GM18498 (cell line): ENCODE measurements around the gene STK32B.
"Not testable (repeated sequence)": the region's sequence is repeated elsewhere in the genome, so short reads cannot be mapped to it uniquely, and the experiment has no call there.

Experiments used
- ATAC-seq: cut with Tn5 transposase; IDR thresholded peaks from one replicate; pipeline ENCODE4 v1.9.1; 2021; ENCODE audit warnings: mild to moderate bottlenecking, moderate library complexity; ENCODE audit not compliant: unreplicated experiment

Gene STK32B

DNA sequence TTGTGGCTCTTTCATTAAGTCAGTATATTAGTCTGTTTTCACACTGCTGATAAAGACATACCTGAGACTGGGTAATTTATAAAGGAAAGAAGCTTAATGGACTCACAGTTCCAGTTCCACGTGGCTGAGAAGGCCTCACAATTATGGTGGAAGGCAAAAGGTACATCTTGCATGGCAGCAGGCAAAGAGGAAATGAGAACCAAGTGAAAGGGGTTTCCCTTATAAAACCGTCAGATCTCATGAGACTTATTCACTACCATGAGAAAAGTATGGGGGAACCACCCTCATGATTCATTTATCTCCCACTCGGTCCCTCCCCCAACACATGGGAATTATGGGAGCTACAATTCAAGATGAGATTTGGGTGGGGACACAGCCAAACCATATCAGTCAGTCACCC, 15.7 kb downstream of the STK32B start:
- not testable (repeated sequence) for ATAC-seq

DNA sequence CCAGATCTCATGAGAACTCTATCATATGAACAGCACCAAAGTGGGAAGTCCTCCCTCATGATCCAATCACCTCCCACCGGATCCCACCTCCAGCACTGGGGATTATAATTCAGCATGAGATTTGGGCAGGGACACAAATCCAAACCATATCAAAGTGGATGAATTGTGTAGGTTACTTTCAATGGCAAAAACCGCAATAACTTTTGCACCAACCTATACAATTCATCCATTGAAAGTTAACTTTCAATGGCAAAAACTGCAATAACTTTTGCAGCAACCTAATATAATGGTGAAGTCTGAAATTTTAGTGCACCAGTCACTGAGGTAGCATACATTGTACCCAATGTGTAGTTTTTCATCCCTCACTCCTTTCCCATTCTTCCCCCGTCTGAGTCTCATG, 16.6 kb downstream of the STK32B start:
- ATAC-seq = no peak

DNA sequence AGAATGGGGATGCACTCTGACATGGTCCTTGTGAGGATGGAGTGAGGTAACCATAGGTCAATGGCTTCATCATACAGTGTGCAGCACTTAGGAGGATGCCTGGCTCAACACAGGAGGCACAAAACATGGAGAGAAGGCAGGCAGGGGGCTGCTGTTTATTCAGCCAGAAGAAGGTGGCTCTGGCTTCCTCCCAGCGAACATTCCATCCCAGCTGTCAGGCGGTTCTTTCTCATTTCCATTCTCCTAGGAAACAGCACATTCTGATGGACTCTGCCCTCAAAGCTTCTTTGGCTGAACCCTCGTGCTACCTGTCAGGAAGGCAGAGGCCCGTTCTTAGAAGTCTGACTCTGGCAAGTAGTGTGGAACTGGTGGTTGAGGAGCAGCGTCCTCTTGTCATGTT, 18.6 kb downstream of the STK32B start:
- ATAC-seq = no peak

- ATAC-seq = no peak
Observed at GRCh38 chr4:5072948-5073347, 21.7 kb downstream of the STK32B start.

- no peak for ATAC-seq
Observed at GRCh38 chr4:5078009-5078408, 26.7 kb downstream of the STK32B start.

DNA sequence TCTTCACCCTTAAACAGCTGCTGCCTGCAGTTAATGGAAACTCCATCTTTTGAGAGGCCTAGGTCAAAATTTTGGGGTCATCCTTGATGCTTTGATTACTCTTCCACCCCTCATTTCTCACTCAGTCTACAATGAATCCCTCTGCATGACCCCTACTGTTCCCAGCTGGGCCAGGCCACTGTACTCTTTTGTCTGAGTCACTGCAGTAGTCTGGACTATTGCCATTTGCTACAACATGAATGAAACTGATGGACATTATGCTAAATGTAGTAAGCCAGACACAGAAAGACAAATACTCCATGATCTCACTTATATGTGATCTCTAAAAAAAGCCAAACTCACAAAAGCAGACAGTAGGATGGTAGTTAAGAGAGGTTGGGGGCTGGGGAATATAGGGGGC, 28.3 kb downstream of the STK32B start:
- no peak for ATAC-seq

DNA sequence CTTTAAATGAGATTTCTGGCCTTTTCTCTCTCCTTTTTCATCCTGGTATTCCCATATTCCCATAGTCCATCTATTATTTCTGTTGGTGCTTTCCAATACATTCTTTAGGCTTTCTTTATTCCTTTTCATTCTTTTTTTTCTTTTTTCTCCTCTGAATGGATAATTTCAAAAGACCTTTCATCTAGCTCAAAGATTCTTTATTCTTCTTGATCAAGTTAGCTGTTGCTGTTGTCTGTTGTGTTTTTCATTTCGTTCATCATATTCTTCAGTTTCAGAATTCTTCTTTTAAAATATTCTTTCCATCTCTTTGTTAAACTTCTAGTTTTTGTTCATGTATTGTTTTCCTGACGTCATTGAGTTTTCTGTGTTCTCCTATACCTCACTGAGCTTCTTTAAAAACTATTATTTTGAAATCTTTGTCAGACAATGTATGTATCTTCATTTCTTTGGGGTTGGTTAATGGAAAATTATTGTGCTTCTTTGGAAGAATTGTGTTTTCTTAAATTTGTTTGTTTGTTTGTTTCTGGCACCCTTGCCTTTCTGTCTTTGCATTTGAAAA, 30.2 kb downstream of the STK32B start:
- no peak for ATAC-seq

GRCh38 chr4:5082376-5082775, 31.1 kb downstream of the STK32B start:
- no peak for ATAC-seq

DNA sequence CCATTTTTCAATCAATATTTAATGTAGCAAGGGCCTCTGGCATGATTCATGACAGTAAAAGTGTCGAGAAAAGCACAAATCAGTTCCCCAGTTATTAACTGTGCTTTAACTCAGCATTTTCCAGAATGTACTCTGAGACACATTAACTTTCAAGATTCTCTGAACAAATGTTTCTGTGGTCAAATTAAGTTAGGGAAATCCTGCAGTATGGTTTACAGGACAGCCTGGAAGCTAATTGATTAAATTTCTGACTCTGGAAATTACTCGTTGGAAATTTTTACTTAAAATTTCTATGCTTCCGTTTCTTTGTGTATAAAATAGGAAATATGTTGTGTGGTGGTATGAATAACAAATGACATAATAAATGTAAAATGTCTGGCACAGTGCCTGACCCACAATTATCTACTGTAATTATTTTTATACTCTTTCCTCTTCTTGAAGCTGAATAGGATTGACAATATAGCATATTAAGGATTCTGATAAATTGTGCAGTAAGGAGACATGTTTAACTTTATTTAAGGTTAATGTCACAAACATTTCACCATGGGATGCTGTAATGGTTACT, 33.7 kb downstream of the STK32B start:
- ATAC-seq = no peak

- no peak for ATAC-seq
Observed at GRCh38 chr4:5086535-5086934, 35.3 kb downstream of the STK32B start.

- no peak for ATAC-seq
Observed at GRCh38 chr4:5096261-5096660, 45.0 kb downstream of the STK32B start.

GRCh38 chr4:5098176-5098575, 46.9 kb downstream of the STK32B start:
- ATAC-seq = no peak

DNA sequence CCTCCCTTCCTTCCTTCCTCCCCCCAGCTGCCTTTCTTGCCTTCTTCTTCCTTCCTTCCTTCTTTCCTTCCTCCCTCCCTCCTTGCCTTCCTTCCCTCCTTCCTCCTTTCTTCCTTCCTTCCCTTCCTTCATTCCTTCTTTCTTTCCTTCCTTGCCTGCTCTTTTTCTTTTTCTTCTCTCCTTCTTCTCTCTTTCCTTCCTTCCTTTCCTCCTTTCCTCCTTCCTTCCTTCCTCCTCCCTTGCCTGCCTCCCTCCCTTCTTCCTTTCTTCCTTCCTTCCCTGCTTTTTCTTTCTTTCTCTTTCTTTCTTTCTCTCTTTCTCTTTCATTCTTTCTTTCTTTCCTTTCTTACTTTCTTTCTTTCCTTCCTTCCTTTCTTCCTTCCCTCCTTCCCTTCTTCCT, 49.1 kb downstream of the STK32B start:
- ATAC-seq = no peak

- ATAC-seq = no peak
Observed at GRCh38 chr4:5100986-5101385, 49.7 kb downstream of the STK32B start.

- no peak for ATAC-seq
Observed at GRCh38 chr4:5101571-5101970, 50.3 kb downstream of the STK32B start.

DNA sequence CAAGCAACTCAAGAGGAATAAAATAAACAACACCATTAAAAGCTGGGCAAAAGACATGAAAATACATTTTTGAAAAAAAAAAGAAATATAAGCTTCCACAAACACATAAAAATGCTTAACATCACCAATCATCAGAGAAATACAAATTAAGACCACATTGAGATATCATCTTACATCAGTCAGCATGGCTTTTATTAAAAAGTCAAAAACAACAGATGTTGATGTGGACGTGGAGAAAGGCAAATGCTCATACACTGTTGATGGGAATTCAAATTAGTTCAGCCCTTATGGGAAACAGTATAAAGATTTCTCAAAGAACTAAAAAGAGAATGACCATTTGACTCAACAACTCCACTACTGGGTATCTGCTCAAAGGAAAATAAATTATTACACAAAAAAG, 59.6 kb downstream of the STK32B start:
- no peak for ATAC-seq

- no peak for ATAC-seq
Observed at GRCh38 chr4:5112333-5113095, 61.2 kb downstream of the STK32B start.

- ATAC-seq = no peak
Observed at GRCh38 chr4:5114950-5115349, 63.7 kb downstream of the STK32B start.

DNA sequence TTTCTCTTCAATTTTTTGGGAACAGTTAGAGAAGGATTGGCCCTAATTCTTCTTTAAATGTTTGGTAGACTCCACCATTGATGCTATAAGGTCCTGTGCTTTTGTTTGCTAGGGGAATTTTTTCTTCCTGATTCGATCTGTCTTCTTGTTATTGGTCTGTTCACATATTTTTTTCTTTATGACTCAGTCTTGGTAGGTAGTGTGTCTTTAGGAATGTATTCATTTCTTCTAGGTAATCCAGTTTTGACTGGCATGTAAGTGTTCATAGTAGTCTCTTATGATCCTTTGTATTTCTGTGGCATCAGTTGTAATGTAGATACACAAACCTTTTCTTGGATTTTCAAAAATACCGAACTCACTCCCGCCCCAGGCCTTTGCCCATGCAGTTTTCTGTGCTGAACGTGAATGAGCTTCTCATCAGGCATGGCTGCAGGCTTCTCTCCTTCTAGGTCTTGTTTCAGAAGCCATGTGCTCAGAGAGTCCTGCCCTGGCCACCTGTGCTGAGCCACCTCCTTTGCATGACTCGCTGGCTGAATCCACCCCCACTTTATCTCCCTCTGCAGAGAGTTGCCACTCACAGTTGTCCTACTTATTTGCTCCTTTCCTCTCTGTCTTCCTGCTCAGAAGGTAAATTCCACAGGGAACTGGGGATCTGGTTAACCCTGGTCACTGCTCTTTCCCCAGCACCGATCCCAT, 67.0 kb downstream of the STK32B start:
- no peak for ATAC-seq

- ATAC-seq = no peak
Observed at GRCh38 chr4:5118994-5119835, 67.9 kb downstream of the STK32B start.

DNA sequence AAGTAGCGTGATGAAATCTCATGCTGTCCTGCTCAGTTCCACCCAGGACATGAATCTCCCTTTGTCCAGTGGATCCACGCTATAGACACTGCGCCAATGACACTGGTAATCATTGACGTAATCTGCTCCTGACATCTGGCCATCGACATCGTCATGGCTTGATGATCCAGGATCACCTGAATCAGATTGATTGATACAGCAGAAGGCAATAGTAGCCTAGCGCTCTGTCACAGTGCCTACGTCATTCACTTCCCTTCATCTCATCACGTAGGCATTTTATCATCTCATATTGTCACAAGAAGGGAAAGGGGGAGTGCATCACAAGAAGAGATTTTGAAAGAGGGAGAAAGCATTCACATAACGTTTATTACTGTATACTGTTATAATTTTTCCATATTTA, 68.8 kb downstream of the STK32B start:
- ATAC-seq = no peak
